Measurements from ENCODE around the gene TSPAN31.

TSPAN31 gene

GRCh38 chr12:57736741-57737466 lies 7.9 kb upstream of the TSPAN31 start:
- FAIRE-seq, result no peak

- FAIRE-seq, result no peak
Measured at GRCh38 chr12:57737467-57738460, 7.1 kb upstream of the TSPAN31 start.

GRCh38 chr12:57738661-57739237 lies 6.1 kb upstream of the TSPAN31 start, which contains the start of gene AGAP2:
Gene AGAP2, minus strand, starts transcription at chr12:57738742. Its CDS starts 496 bp downstream, at chr12:57738246.
- no peak for FAIRE-seq

GRCh38 chr12:57739387-57739786 lies 5.5 kb upstream of the TSPAN31 start:
- no peak for FAIRE-seq

GRCh38 chr12:57739914-57740538 lies 4.8 kb upstream of the TSPAN31 start:
- no peak for FAIRE-seq

- FAIRE-seq, result no peak
Measured at GRCh38 chr12:57740656-57741412, 4.0 kb upstream of the TSPAN31 start.

GRCh38 chr12:57741413-57741789 lies 3.4 kb upstream of the TSPAN31 start:
- FAIRE-seq, result no peak

GRCh38 chr12:57741844-57742738 lies 2.7 kb upstream of the TSPAN31 start:
- no peak for FAIRE-seq

GRCh38 chr12:57743769-57744168 lies 1.1 kb upstream of the TSPAN31 start:
- no peak for FAIRE-seq

- no peak for FAIRE-seq
Measured at GRCh38 chr12:57744194-57744776, 554 bp upstream of the TSPAN31 start.

GRCh38 chr12:57745485-57745881 lies 644 bp downstream of the TSPAN31 start:
- no peak for FAIRE-seq

- FAIRE-seq, result no peak
Measured at GRCh38 chr12:57746025-57746424, 1.2 kb downstream of the TSPAN31 start.

GRCh38 chr12:57749061-57749460 lies 4.2 kb downstream of the TSPAN31 start:
- no peak for FAIRE-seq

- FAIRE-seq, result no peak
Measured at GRCh38 chr12:57750561-57751431, 6.0 kb downstream of the TSPAN31 start.

GRCh38 chr12:57751432-57751787 lies 6.6 kb downstream of the TSPAN31 start:
- no peak for FAIRE-seq

- peak; percentile 98 for FAIRE-seq
Measured at GRCh38 chr12:57751788-57752667, 7.2 kb downstream of the TSPAN31 start, which contains the start of gene CDK4. Gene CDK4, minus strand, starts transcription at chr12:57752310. Its CDS starts 593 bp downstream, at chr12:57751717.

GRCh38 chr12:57752668-57753000 lies 7.8 kb downstream of the TSPAN31 start:
- no peak for FAIRE-seq

GRCh38 chr12:57753756-57754337 lies 9.0 kb downstream of the TSPAN31 start:
- no peak for FAIRE-seq
